GM21526 (cell line): ENCODE measurements around the gene GDPD1.
A peak's percentile ranks its signal among the peaks of the same experiment; 100 is the strongest.
"Not testable (repeated sequence)": the region's sequence is repeated elsewhere in the genome, so short reads cannot be mapped to it uniquely, and the experiment has no call there.

ENCODE experiments used
- ATAC-seq: cut with Tn5 transposase; IDR thresholded peaks from one replicate; pipeline ENCODE4 v1.9.1; 2021; ENCODE audit warnings: moderate library complexity; ENCODE audit not compliant: unreplicated experiment, low FRiP score

Gene GDPD1

GRCh38 chr17:59220328-59221158, at the start of gene GDPD1:
Gene GDPD1 (plus strand): TSS chr17:59220511. CDS start chr17:59220610, 99 bp downstream.
- ATAC-seq = peak; percentile 92

GRCh38 chr17:59172436-59173004, 47.8 kb upstream of the GDPD1 start:
- ATAC-seq = no peak

GRCh38 chr17:59174671-59175070, 45.6 kb upstream of the GDPD1 start:
- ATAC-seq = no peak

DNA sequence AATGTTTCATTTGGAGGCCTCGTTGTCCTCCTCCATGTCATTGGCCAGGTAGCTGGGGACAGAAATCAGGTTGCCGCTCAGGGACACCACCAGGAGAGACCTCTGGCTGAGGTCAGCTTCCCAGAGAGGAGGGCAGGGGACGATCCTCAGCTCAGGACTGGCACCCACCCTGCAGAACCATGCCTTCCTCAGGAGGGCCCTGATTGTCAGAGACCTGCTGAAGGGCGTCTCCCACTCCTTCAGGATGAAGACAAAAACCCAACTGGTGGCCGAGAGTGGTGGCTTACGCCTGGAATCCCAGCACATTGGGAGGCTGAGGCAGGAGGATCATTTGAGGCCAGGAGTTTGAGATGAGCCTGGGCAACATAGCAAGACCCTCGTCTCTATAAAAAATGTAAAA, 45.2 kb upstream of the GDPD1 start:
- ATAC-seq = no peak

DNA sequence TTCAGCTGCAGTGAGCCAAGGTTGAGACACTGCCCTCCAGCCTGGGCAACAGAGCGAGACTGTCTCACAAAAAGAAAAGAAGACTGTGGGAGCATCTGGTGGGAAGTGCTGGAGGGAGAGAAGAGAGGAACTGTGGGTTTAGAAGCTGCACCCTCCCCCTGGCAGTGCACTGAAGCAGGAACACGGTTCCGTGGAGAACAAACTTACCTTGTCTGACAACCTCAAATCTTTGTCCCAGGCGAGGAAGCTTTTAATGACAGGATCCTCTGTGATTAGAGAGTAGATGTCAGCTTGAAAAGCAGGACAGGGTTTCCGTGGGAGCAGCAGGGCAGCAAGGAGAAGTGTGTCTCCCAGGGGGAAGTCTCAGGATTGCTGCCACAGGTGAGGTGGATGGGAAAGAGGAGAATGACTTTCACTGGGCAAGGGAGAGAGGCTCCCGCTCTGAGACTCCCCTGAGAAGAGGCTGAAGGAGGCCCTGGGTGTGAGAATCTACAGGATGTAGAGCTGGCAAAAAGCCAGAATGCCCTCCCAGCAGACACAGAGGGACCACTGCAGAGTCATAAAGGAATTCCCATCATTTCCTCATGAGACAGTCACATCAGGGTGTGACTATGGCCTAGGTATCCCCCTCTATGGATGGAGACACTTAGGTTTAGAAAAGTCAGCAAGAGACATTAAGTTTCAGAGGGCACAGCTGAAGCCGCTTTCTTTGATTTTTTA, 41.9 kb upstream of the GDPD1 start:
- no peak for ATAC-seq

GRCh38 chr17:59179601-59180000, 40.7 kb upstream of the GDPD1 start:
- not testable (repeated sequence) for ATAC-seq

- ATAC-seq = no peak
Measured at GRCh38 chr17:59180626-59181025, 39.7 kb upstream of the GDPD1 start.

GRCh38 chr17:59181481-59181880, 38.8 kb upstream of the GDPD1 start:
- no peak for ATAC-seq

DNA sequence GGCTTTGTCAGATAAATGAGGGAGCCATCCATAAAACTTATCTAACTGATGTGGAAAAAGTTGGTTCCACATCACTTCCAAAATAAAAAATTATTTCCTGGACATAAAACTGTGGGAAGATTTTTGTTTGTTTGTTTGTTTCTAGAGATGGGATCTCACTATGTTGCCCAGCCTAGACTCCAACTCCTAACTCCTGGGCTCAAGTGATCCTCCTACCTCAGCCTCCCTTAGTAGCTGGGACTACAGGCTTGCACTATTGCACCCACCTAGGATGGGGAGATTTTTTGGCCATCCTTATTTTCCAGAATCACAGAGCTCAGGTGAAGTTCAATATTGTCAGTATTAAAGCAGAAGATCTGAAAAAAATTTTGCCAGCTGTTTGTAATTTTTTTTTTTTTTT, 34.3 kb upstream of the GDPD1 start:
- no peak for ATAC-seq

GRCh38 chr17:59186850-59187249, 33.5 kb upstream of the GDPD1 start:
- no peak for ATAC-seq

DNA sequence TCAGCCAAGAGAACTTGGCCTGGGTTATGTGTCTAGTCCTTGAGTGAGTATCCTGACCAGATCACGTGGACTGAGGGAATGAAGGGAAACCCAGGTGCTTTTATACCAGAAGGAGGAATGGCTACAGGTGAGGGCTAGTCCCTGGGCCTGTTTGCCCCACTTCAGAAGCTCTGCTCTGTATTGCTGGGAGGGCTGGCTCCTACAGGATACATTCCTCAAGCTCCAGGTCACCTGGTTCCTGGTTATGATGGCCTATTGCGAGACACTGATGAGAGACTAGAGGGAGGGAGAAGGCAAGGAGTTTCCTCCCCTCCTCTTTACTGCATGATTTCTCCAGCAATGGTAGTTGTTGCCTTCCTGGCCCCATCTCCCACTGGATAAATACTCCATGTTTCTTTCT, 29.5 kb upstream of the GDPD1 start:
- no peak for ATAC-seq

GRCh38 chr17:59193336-59193862, 26.9 kb upstream of the GDPD1 start:
- ATAC-seq = no peak

- ATAC-seq = no peak
Measured at GRCh38 chr17:59199398-59199797, 20.9 kb upstream of the GDPD1 start.

DNA sequence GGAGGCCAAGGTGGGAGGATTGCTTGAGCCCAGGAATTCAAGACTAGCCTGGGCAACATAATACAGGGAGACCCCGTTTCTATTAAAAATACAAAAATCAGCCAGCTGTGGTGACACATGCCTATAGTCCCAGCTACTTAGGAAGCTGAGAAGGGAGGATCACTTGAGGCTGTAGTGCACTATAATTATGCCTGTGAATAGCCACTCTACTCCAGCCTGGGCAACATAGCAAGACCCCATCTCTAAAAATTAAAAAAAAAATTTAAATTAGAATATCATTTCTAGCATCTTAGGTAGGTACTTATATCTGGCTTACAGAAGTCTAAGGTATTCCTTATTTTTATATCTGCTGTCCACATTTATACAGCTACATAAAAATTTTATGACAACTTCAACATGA, 18.0 kb upstream of the GDPD1 start:
- no peak for ATAC-seq

DNA sequence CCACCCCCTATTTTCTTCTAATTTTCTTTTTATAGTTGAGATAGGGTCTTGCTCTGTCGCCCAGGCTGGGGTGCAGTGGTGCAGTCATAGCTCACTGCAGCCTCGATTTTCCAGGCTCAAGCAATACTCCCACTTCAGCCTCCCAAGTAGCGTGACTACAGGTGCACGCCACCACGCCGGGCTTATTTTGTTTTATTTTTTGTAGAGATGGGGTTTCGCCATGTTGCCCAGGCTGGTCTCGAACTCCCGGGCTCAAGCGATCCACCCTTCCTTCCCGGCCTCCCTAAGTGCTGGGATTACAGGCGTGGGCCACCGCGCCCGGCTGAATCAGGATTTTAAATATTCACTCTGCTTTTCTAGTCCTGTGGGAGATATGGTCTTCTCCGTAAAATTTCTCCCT, 941 bp upstream of the GDPD1 start:
- ATAC-seq = no peak

DNA sequence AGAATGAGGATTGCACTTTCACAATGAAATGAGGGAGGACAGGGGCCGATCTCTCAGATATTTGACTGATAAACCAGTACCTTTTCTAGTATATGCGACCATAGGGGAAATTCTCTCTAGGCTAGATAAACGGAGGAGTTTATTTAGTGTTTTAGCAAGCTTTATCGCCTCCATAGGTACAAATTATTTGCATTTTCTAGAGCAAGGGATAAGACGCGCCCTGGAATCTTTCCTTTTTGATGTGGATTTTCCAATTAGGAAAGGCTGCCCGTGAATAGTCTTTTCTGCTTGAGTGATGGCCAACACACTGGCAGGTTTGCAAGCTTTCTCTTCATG, 351 bp upstream of the GDPD1 start:
- ATAC-seq = no peak

DNA sequence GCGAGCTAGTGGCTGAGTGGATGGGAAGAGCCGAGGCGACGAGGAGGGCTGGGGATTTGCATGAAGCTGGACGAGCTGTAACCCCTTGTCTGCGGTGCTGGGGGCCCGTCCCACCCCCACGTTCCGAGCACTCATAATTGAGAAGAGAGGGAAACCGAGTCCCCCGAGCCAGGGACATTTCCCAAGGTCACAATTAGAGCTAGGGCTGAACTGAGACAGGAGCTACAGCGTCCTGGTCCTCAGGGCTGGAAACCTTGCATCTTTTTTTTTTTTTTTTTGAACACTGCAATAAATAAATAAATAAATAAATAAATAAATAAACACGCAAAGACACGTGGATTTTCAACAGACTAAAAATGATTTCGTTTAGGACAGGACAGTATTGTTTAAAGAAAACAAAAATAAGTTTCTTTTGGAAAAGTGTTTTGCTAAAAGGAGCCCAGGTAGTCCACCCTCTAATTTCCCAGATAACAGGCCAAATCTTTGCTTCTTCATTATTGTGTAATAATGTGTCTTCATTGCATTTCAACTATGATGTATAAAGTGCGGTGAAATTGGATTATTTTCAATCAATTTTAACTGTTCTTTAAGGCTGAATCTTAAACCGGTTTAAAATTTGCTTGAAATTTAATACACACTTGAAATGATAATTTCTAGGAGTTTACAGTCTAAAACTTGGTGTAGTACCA, 992 bp downstream of the GDPD1 start:
- ATAC-seq = no peak

GRCh38 chr17:59223813-59224212, 3.5 kb downstream of the GDPD1 start:
- no peak for ATAC-seq

- not testable (repeated sequence) for ATAC-seq
Measured at GRCh38 chr17:59228588-59228987, 8.3 kb downstream of the GDPD1 start.

DNA sequence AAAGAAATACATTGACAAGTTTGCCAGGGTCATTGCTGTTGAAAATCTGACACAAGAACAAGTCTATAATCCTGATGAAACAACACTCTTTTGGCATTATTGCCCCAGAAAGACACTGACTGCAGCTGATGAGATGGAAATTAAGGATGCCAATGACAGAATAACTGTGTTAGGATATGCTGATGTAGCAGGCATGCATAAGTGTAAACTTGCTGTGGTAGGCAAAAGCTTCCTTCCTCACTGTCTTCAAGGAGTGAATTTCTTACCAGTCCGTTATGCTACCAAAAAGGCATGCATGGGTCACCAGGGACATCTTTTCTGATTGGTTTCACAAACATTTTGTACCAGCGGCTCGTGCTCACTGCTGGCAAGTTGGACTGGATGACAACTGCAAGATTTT, 10.5 kb downstream of the GDPD1 start:
- ATAC-seq = no peak

GRCh38 chr17:59234631-59235030, 14.3 kb downstream of the GDPD1 start:
- no peak for ATAC-seq
